ENCODE data around the gene BOC.

Gene BOC

GRCh38 chr3:113271189-113271588, 59.8 kb downstream of the BOC start:
- no peak for DNase-seq

- no peak for DNase-seq
These were observed 60.4 kb downstream of the BOC start for GRCh38 chr3:113271594-113272384.

GRCh38 chr3:113272385-113272779, 61.0 kb downstream of the BOC start:
- DNase-seq = no peak

GRCh38 chr3:113273011-113273410, 61.7 kb downstream of the BOC start:
- no peak for DNase-seq

GRCh38 chr3:113273604-113274378, 62.4 kb downstream of the BOC start:
- no peak for DNase-seq

- no peak for DNase-seq
These were observed 63.3 kb downstream of the BOC start for GRCh38 chr3:113274425-113275257.

GRCh38 chr3:113275258-113275556, 63.9 kb downstream of the BOC start:
- DNase-seq = no peak

- no peak for DNase-seq
These were observed 64.2 kb downstream of the BOC start for GRCh38 chr3:113275583-113275928.

GRCh38 chr3:113275929-113276750, 64.8 kb downstream of the BOC start:
- no peak for DNase-seq

- DNase-seq = no peak
These were observed 65.4 kb downstream of the BOC start for GRCh38 chr3:113276751-113277080.

- DNase-seq = no peak
These were observed 66.1 kb downstream of the BOC start for GRCh38 chr3:113277414-113277813.

GRCh38 chr3:113277941-113278598, 66.7 kb downstream of the BOC start:
- DNase-seq = no peak

GRCh38 chr3:113278599-113278955, 67.2 kb downstream of the BOC start:
- no peak for DNase-seq

GRCh38 chr3:113279686-113280085, 68.3 kb downstream of the BOC start:
- no peak for DNase-seq

GRCh38 chr3:113283306-113283705, 71.9 kb downstream of the BOC start:
- DNase-seq = no peak

- no peak for DNase-seq
These were observed 73.2 kb downstream of the BOC start for GRCh38 chr3:113284453-113285050.

- DNase-seq = no peak
These were observed 73.9 kb downstream of the BOC start for GRCh38 chr3:113285226-113285625.

GRCh38 chr3:113285741-113286140, 74.4 kb downstream of the BOC start:
- DNase-seq = no peak

- no peak for DNase-seq
These were observed 75.2 kb downstream of the BOC start for GRCh38 chr3:113286524-113286923.

GRCh38 chr3:113287111-113287802, 75.9 kb downstream of the BOC start:
- DNase-seq = no peak
